ENCODE results near the gene CLEC5A. TPM values are rescaled to one million over a fixed set of nuclear protein-coding genes. Genes with fewer than 3 reads are reported as not detected.

Gene CLEC5A
- total RNA-seq: 1 to 10 TPM in 2 of 4 donors, under 1 TPM in 2; 0.47 to 3.3 (median 1.1) TPM

DNA sequence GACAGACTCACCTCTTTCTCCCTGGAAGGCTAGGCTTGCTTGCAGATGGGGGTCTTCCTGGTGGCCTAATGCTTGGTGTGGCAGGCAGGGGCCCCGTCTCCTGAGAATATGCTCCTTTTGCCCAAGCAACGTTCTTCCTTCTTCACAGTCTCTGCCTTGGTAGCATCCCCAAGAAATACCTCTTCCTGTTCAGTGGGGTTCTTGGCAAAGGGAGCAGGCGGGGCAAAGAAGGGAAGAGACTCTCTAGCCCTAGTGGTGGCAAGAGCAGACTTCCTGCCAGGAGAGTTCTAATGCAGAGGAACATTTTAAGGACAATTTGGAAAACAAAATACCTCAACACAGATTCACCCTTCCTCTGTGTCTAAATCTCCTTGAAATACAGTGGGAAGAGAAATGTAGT, at the start of gene CLEC5A:
Gene CLEC5A (minus strand): TSS at position 179 of the 400 bp plus-strand sequence. CDS start 682 bp downstream, outside the sequence.
- Histone ChIP-seq H3K4me1 (no peaks in the 10 kb centered on the region), H3K36me3 (no peaks in the 10 kb centered on the region), H3K9me3 (peaks cover 0 to 6% (median 0%) of the 10 kb centered on the region in 3 donors), H3K4me3 (no peak within 1 kb of the TSS), H3K27me3 (no peaks in the 10 kb centered on the region), H3K27ac (no peak within 1 kb of the TSS)
- intact Hi-C loops (cut with DNase I): no loop called here
- 46 to 71% methylated on average over 1 to 3 of the region's 3 CpGs for WGBS, 2 donors
- TF ChIP-seq, protein P1, sequence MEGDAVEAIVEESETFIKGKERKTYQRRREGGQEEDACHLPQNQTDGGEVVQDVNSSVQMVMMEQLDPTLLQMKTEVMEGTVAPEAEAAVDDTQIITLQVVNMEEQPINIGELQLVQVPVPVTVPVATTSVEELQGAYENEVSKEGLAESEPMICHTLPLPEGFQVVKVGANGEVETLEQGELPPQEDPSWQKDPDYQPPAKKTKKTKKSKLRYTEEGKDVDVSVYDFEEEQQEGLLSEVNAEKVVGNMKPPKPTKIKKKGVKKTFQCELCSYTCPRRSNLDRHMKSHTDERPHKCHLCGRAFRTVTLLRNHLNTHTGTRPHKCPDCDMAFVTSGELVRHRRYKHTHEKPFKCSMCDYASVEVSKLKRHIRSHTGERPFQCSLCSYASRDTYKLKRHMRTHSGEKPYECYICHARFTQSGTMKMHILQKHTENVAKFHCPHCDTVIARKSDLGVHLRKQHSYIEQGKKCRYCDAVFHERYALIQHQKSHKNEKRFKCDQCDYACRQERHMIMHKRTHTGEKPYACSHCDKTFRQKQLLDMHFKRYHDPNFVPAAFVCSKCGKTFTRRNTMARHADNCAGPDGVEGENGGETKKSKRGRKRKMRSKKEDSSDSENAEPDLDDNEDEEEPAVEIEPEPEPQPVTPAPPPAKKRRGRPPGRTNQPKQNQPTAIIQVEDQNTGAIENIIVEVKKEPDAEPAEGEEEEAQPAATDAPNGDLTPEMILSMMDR (IDR thresholded peaks at IDR 0.05): no peak
- no peak for TF ChIP-seq POLR2A (IDR thresholded peaks at IDR 0.05)
- DNase-seq: no peak

GRCh38 chr7:141993354-141993753, 46.6 kb upstream of the CLEC5A start:
- 55 to 67% methylated on average over 1 of the region's 1 CpG for WGBS, 2 donors
- intact Hi-C loops (cut with DNase I): no loop called here
- Histone ChIP-seq H3K9me3 (no peaks in the 10 kb centered on the region), H3K36me3 (no peaks in the 10 kb centered on the region), H3K4me3 (no peak overlapping the region), H3K27ac (no peak overlapping the region), H3K27me3 (no peaks in the 10 kb centered on the region), H3K4me1 (no peaks in the 10 kb centered on the region)
- no peak for TF ChIP-seq POLR2A (IDR thresholded peaks at IDR 0.05)
- TF ChIP-seq, protein P1 (IDR thresholded peaks at IDR 0.05): no peak
- DNase-seq: no peak

GRCh38 chr7:141992688-141993087, 45.9 kb upstream of the CLEC5A start:
- H3K4me1 ChIP-seq: no peaks in the 10 kb centered on the region
- TF ChIP-seq, protein P1 (IDR thresholded peaks at IDR 0.05): no peak
- no peak for TF ChIP-seq POLR2A (IDR thresholded peaks at IDR 0.05)
- DNase-seq: no peak
- H3K27me3 ChIP-seq: no peaks in the 10 kb centered on the region
- H3K36me3 ChIP-seq: no peaks in the 10 kb centered on the region
- H3K27ac ChIP-seq: no peak overlapping the region
- no peak overlapping the region for H3K4me3 ChIP-seq
- intact Hi-C loops (cut with DNase I): no loop called here
- WGBS, 2 donors: 62 to 66% methylated on average over 4 of the region's 4 CpGs
- H3K9me3 ChIP-seq: no peaks in the 10 kb centered on the region

- H3K4me1 ChIP-seq: no peaks in the 10 kb centered on the region
- 52 to 71% methylated on average over 2 of the region's 2 CpGs for WGBS, 2 donors
- H3K4me3 ChIP-seq: no peak overlapping the region
- H3K9me3 ChIP-seq: no peaks in the 10 kb centered on the region
- no peak for TF ChIP-seq POLR2A (IDR thresholded peaks at IDR 0.05)
- TF ChIP-seq, protein P1 (IDR thresholded peaks at IDR 0.05): no peak
- H3K27ac ChIP-seq: no peak overlapping the region
- H3K27me3 ChIP-seq: no peaks in the 10 kb centered on the region
- no peaks in the 10 kb centered on the region for H3K36me3 ChIP-seq
- intact Hi-C loops (cut with DNase I): no loop called here
- DNase-seq: no peak
These were observed 45.4 kb upstream of the CLEC5A start for GRCh38 chr7:141992156-141992555.

- Histone ChIP-seq H3K36me3 (no peaks in the 10 kb centered on the region), H3K4me1 (no peaks in the 10 kb centered on the region), H3K27me3 (no peaks in the 10 kb centered on the region), H3K9me3 (no peaks in the 10 kb centered on the region), H3K4me3 (no peak overlapping the region), H3K27ac (no peak overlapping the region)
- intact Hi-C loops (cut with DNase I): no loop called here
- no peak for DNase-seq
- TF ChIP-seq, protein P1 (IDR thresholded peaks at IDR 0.05): no peak
- no peak for TF ChIP-seq POLR2A (IDR thresholded peaks at IDR 0.05)
- 76 to 81% methylated on average over 5 to 6 of the region's 6 CpGs for WGBS, 2 donors
These were observed 44.4 kb upstream of the CLEC5A start for GRCh38 chr7:141991140-141991539.
